GM19397 (cell line): ENCODE results near the gene CYB5R4.
"Not testable (repeated sequence)": the region's sequence is repeated elsewhere in the genome, so short reads cannot be mapped to it uniquely, and the experiment has no call there.

Experiments used
- ATAC-seq: cut with Tn5 transposase; IDR thresholded peaks from one replicate; pipeline ENCODE4 v1.9.1; 2021; ENCODE audit warnings: mild to moderate bottlenecking, moderate library complexity; ENCODE audit not compliant: unreplicated experiment

Gene CYB5R4

GRCh38 chr6:83907623-83908390, 48.3 kb downstream of the CYB5R4 start:
- ATAC-seq: not testable (repeated sequence)

- ATAC-seq: no peak
These were observed 49.3 kb downstream of the CYB5R4 start for GRCh38 chr6:83908813-83909212.

GRCh38 chr6:83911278-83911677, 51.8 kb downstream of the CYB5R4 start:
- no peak for ATAC-seq

- ATAC-seq: no peak
These were observed 55.5 kb downstream of the CYB5R4 start for GRCh38 chr6:83914953-83915352.

GRCh38 chr6:83917001-83917400, 57.5 kb downstream of the CYB5R4 start:
- no peak for ATAC-seq

GRCh38 chr6:83920017-83920416, 60.5 kb downstream of the CYB5R4 start:
- no peak for ATAC-seq

GRCh38 chr6:83921315-83921714, 61.8 kb downstream of the CYB5R4 start:
- ATAC-seq: no peak

GRCh38 chr6:83927470-83927869, 68.0 kb downstream of the CYB5R4 start:
- ATAC-seq: no peak

- ATAC-seq: no peak
These were observed 68.8 kb downstream of the CYB5R4 start for GRCh38 chr6:83928286-83928685.

GRCh38 chr6:83946201-83946833, 86.8 kb downstream of the CYB5R4 start:
- ATAC-seq: not testable (repeated sequence)

- not testable (repeated sequence) for ATAC-seq
These were observed 88.5 kb downstream of the CYB5R4 start for GRCh38 chr6:83947983-83948382.

GRCh38 chr6:83948851-83949250, 89.4 kb downstream of the CYB5R4 start:
- no peak for ATAC-seq

GRCh38 chr6:83951423-83951822, 91.9 kb downstream of the CYB5R4 start:
- ATAC-seq: not testable (repeated sequence)

GRCh38 chr6:83952830-83953229, 93.3 kb downstream of the CYB5R4 start:
- ATAC-seq: no peak

- ATAC-seq: no peak
These were observed 94.9 kb downstream of the CYB5R4 start for GRCh38 chr6:83954371-83954770.

GRCh38 chr6:83958241-83958685, 98.8 kb downstream of the CYB5R4 start:
- ATAC-seq: no peak

- ATAC-seq: no peak
These were observed 101.2 kb downstream of the CYB5R4 start for GRCh38 chr6:83960664-83961063.

- peak; percentile 90 for ATAC-seq
These were observed 103.1 kb downstream of the CYB5R4 start for GRCh38 chr6:83962582-83962981.

- ATAC-seq: no peak
These were observed 107.0 kb downstream of the CYB5R4 start for GRCh38 chr6:83966539-83966938.

GRCh38 chr6:83970582-83970981, 111.1 kb downstream of the CYB5R4 start:
- no peak for ATAC-seq

- no peak for ATAC-seq
These were observed 115.0 kb downstream of the CYB5R4 start for GRCh38 chr6:83974409-83975050.
